GM03348 (cell line): Measurements from ENCODE around the gene SOBP.

ENCODE experiments used
- DNase-seq: peaks from one replicate; pipeline ENCODE4 v3.0.0; 2012; ENCODE audit warnings: low spot score

Gene SOBP

GRCh38 chr6:107618672-107619071, 128.8 kb downstream of the SOBP start:
- DNase-seq: no peak

- no peak for DNase-seq
These were observed 130.8 kb downstream of the SOBP start for GRCh38 chr6:107620732-107621131.

GRCh38 chr6:107621229-107621937, 131.5 kb downstream of the SOBP start:
- DNase-seq: no peak

GRCh38 chr6:107622269-107622668, 132.4 kb downstream of the SOBP start:
- no peak for DNase-seq

GRCh38 chr6:107624050-107624449, 134.1 kb downstream of the SOBP start:
- DNase-seq: no peak

GRCh38 chr6:107624541-107624940, 134.6 kb downstream of the SOBP start:
- no peak for DNase-seq

- no peak for DNase-seq
These were observed 135.3 kb downstream of the SOBP start for GRCh38 chr6:107625264-107625663.

GRCh38 chr6:107626645-107627044, 136.7 kb downstream of the SOBP start:
- no peak for DNase-seq

- DNase-seq: no peak
These were observed 138.1 kb downstream of the SOBP start for GRCh38 chr6:107627969-107628368.

- no peak for DNase-seq
These were observed 139.0 kb downstream of the SOBP start for GRCh38 chr6:107628878-107629277.

GRCh38 chr6:107629548-107630129, 139.7 kb downstream of the SOBP start:
- no peak for DNase-seq

GRCh38 chr6:107630348-107630977, 140.5 kb downstream of the SOBP start:
- no peak for DNase-seq

- DNase-seq: no peak
These were observed 142.6 kb downstream of the SOBP start for GRCh38 chr6:107632381-107633136.

GRCh38 chr6:107633680-107634323, 143.9 kb downstream of the SOBP start:
- no peak for DNase-seq

- peak; percentile 41 for DNase-seq
These were observed 144.6 kb downstream of the SOBP start for GRCh38 chr6:107634324-107635056.

GRCh38 chr6:107635057-107635515, 145.2 kb downstream of the SOBP start:
- no peak for DNase-seq

- DNase-seq: no peak
These were observed 146.6 kb downstream of the SOBP start for GRCh38 chr6:107636486-107636885.

GRCh38 chr6:107637316-107638315, 147.7 kb downstream of the SOBP start:
- DNase-seq: no peak

- no peak for DNase-seq
These were observed 148.6 kb downstream of the SOBP start for GRCh38 chr6:107638493-107638892.

GRCh38 chr6:107639511-107639910, 149.6 kb downstream of the SOBP start:
- no peak for DNase-seq
